Fibroblast of mammary gland (primary cell): ENCODE results near the gene FHIT.

ENCODE experiments used
- DNase-seq: peaks from one replicate; pipeline ENCODE4 v3.0.0-alpha.2; 2010; ENCODE audit warnings: low read depth
- H3K4me3 ChIP-seq: 2 replicates; pipeline ENCODE4 v1.5.1; 2011; ENCODE audit warnings: low read depth, mild to moderate bottlenecking, low read length, moderate library complexity; ENCODE audit not compliant: control insufficient read depth
- CTCF ChIP-seq: conservative IDR thresholded peaks from 2 replicates; pipeline ENCODE4 v1.5.1; 2011; ENCODE audit warnings: low read depth, low read length, inconsistent platforms; ENCODE audit not compliant: control insufficient read depth, insufficient read depth

The FHIT gene

GRCh38 chr3:60309539-60310268 lies 941.5 kb downstream of the FHIT start:
- TF ChIP-seq CTCF = no peak
- no peak for DNase-seq
- H3K4me3 ChIP-seq = no peak overlapping the region

- no peak for TF ChIP-seq CTCF
- H3K4me3 ChIP-seq = no peak overlapping the region
- no peak for DNase-seq
These were observed 942.4 kb downstream of the FHIT start for GRCh38 chr3:60308808-60309207.

GRCh38 chr3:60307562-60308199 lies 943.6 kb downstream of the FHIT start:
- no peak for DNase-seq
- TF ChIP-seq CTCF = no peak
- H3K4me3 ChIP-seq = no peak overlapping the region

- peak; percentile 71 for DNase-seq
- no peak for TF ChIP-seq CTCF
- H3K4me3 ChIP-seq = no peak overlapping the region
These were observed 947.1 kb downstream of the FHIT start for GRCh38 chr3:60304112-60304511.

- H3K4me3 ChIP-seq = no peak overlapping the region
- DNase-seq = peak; percentile 32
- no peak for TF ChIP-seq CTCF
These were observed 948.1 kb downstream of the FHIT start for GRCh38 chr3:60303160-60303559.

GRCh38 chr3:60301142-60301541 lies 950.1 kb downstream of the FHIT start:
- H3K4me3 ChIP-seq = no peak overlapping the region
- DNase-seq = peak; percentile 84
- TF ChIP-seq CTCF = no peak

GRCh38 chr3:60298141-60298540 lies 953.1 kb downstream of the FHIT start:
- TF ChIP-seq CTCF = no peak
- H3K4me3 ChIP-seq = no peak overlapping the region
- DNase-seq = no peak
